ENCODE results near the gene DHTKD1.

DHTKD1 gene

GRCh38 chr10:12068449-12069269, at the start of gene DHTKD1:
TSS of gene DHTKD1 (plus strand) at chr10:12068954. CDS start at chr10:12069034, 80 bp downstream.
- peak; percentile 96 to 97 for DNase-seq (ENCODE audit: low read depth in 2 of 2)

- no peak for DNase-seq (ENCODE audit: low read depth in 2 of 2)
These were observed 49.3 kb upstream of the DHTKD1 start for GRCh38 chr10:12019283-12019971.

GRCh38 chr10:12020574-12020973, 48.2 kb upstream of the DHTKD1 start:
- DNase-seq (ENCODE audit: low read depth in 2 of 2), result no peak

GRCh38 chr10:12022580-12023257, 46.0 kb upstream of the DHTKD1 start:
- DNase-seq (ENCODE audit: low read depth in 2 of 2), result no peak

GRCh38 chr10:12025591-12025990, 43.2 kb upstream of the DHTKD1 start:
- DNase-seq (ENCODE audit: low read depth in 2 of 2), result no peak

GRCh38 chr10:12027539-12027938, 41.2 kb upstream of the DHTKD1 start:
- DNase-seq (ENCODE audit: low read depth in 2 of 2), result no peak

GRCh38 chr10:12031404-12031803, 37.4 kb upstream of the DHTKD1 start:
- no peak for DNase-seq (ENCODE audit: low read depth in 2 of 2)

- DNase-seq (ENCODE audit: low read depth in 2 of 2), result no peak
These were observed 32.6 kb upstream of the DHTKD1 start for GRCh38 chr10:12036073-12036655.

- no peak for DNase-seq (ENCODE audit: low read depth in 2 of 2)
These were observed 26.9 kb upstream of the DHTKD1 start for GRCh38 chr10:12041766-12042408.

- DNase-seq (ENCODE audit: low read depth in 2 of 2), result peak; percentile 45 to 57
These were observed 26.4 kb upstream of the DHTKD1 start for GRCh38 chr10:12042409-12042796.

GRCh38 chr10:12042797-12043651, 25.7 kb upstream of the DHTKD1 start, which contains the start of gene UPF2:
TSS of gene UPF2 (minus strand) at chr10:12042809. CDS start at chr10:12035423, 7,386 bp downstream.
- DNase-seq (ENCODE audit: low read depth in 2 of 2), result peak; percentile 95 to 96

- DNase-seq (ENCODE audit: low read depth in 2 of 2), result no peak
These were observed 23.2 kb upstream of the DHTKD1 start for GRCh38 chr10:12045596-12045995.

- no peak for DNase-seq (ENCODE audit: low read depth in 2 of 2)
These were observed 20.2 kb upstream of the DHTKD1 start for GRCh38 chr10:12048547-12048946.

GRCh38 chr10:12050528-12050927, 18.2 kb upstream of the DHTKD1 start:
- no peak for DNase-seq (ENCODE audit: low read depth in 2 of 2)

- DNase-seq (ENCODE audit: low read depth in 2 of 2), result no peak
These were observed 17.5 kb upstream of the DHTKD1 start for GRCh38 chr10:12051241-12051640.

GRCh38 chr10:12055732-12056131, 13.0 kb upstream of the DHTKD1 start:
- DNase-seq (ENCODE audit: low read depth in 2 of 2), result no peak

- no peak for DNase-seq (ENCODE audit: low read depth in 2 of 2)
These were observed 12.0 kb upstream of the DHTKD1 start for GRCh38 chr10:12056748-12057147.

- DNase-seq (ENCODE audit: low read depth in 2 of 2), result no peak
These were observed 7.6 kb upstream of the DHTKD1 start for GRCh38 chr10:12061124-12061523.

- no peak for DNase-seq (ENCODE audit: low read depth in 2 of 2)
These were observed 5.8 kb upstream of the DHTKD1 start for GRCh38 chr10:12062754-12063482.

- DNase-seq (ENCODE audit: low read depth in 2 of 2), result no peak
These were observed 5.3 kb upstream of the DHTKD1 start for GRCh38 chr10:12063483-12063818.
